Esophagus (tissue), 2 donors: Measurements from ENCODE around the gene PMAIP1. TPM values are rescaled to one million over a fixed set of nuclear protein-coding genes. Genes with fewer than 3 reads are reported as not detected.

Experiments
- H3K27ac ChIP-seq, 2 donors: one replicate each; pipeline ENCODE4 v1.5.1; 2013; ENCODE audit warnings: low read depth in 2 of 2, mild to moderate bottlenecking in 2 of 2, inconsistent platforms in 1 of 2, low read length in 1 of 2, moderate library complexity in 1 of 2
- H3K27me3 ChIP-seq, 2 donors: one replicate each; pipeline ENCODE4 v1.6.1; 2013; ENCODE audit warnings: low read length in 2 of 2, control low read depth in 1 of 2, mild to moderate bottlenecking in 1 of 2; ENCODE audit not compliant: insufficient read depth in 2 of 2, control insufficient read depth in 1 of 2
- H3K36me3 ChIP-seq, 2 donors: one replicate each; pipeline ENCODE4 v1.6.1; 2013; ENCODE audit warnings: low read length in 1 of 2; ENCODE audit not compliant: control insufficient read depth in 2 of 2, insufficient read depth in 2 of 2
- H3K4me1 ChIP-seq, 2 donors: one replicate each; pipeline ENCODE4 v1.6.1; 2013; ENCODE audit warnings: low read length in 1 of 2; ENCODE audit not compliant: control insufficient read depth in 2 of 2, insufficient read depth in 2 of 2
- H3K4me3 ChIP-seq, 2 donors: one replicate each; pipeline ENCODE4 v1.5.1; 2013; ENCODE audit warnings: low read length in 2 of 2, mild to moderate bottlenecking in 2 of 2, low read depth in 1 of 2, moderate library complexity in 1 of 2
- H3K9me3 ChIP-seq, 2 donors: one replicate each; pipeline ENCODE4 v1.6.1; 2013; ENCODE audit warnings: mild to moderate bottlenecking in 2 of 2, low read depth in 1 of 2, low read length in 1 of 2, moderate library complexity in 1 of 2; ENCODE audit not compliant: control insufficient read depth in 2 of 2, insufficient read depth in 1 of 2
- WGBS, 2 donors: extraction: QIAGEN DNeasy Blood & Tissue Kit; methylation state at CpG; one replicate each; pipeline ENCODE4 v1.1.7; 2013; 5-methylcytosine and 5-hydroxymethylcytosine counted together
- polyA plus RNA-seq, 2 donors: library from polyadenylated mRNA; stranded (reverse); fragments of 200-250 nt; gene quantifications; one replicate each; pipeline ENCODE4 v1.2.3, GENCODE V29; 2013
- donor health status: healthy with polysubstance abuse.
- donor health status: Bipolar disorder and iron deficiency.

PMAIP1 gene
- polyA plus RNA-seq, 2 donors = 7.4 to 14.4 TPM

DNA sequence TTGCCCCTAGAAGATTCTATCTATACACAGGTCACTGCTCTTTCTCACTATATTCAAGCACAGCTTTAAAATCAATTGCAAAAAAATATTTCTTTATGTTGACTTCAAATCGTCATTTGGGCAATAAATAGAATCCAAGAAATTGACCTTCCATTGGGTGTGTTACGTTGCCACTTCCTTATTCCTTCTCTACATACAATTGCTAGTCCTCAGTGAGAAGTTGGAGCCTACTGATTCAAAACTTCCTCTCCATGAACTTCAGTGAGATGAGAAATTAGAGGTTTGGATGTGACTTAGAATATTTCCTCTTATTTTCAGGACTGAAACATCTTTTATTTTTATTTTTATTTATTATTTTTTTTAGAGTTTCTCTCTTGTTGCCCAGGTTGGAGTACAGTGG, 40.3 kb downstream of the PMAIP1 start:
- Histone ChIP-seq H3K27me3 (no peaks in the 10 kb centered on the region), H3K9me3 (no peaks in the 10 kb centered on the region), H3K4me3 (no peak overlapping the region), H3K36me3 (no peaks in the 10 kb centered on the region), H3K4me1 (no peaks in the 10 kb centered on the region), H3K27ac (no peak overlapping the region)
- 68 to 84% methylated on average over 2 of the region's 2 CpGs for WGBS, 2 donors

DNA sequence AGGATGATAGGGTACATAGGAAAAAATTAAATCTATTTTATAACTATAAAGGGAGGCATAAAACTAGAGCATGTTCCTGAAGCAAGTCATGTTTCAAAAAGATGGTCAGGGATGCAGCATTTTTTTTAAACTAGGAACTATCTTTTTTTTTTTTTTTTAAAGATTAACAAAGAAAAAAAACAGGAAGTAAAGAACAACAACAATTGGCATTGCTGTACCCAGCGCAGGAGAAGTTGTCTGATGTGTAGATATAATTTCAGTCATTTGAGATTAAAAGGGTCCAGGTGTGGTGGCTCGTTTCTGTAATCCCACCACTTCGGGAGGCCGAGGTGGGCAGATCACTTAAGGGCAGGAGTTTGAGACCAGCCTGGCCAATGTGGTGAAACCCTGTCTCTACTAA, 41.5 kb downstream of the PMAIP1 start:
- 78 to 85% methylated on average over 4 of the region's 4 CpGs for WGBS, 2 donors
- no peak overlapping the region for H3K4me3 ChIP-seq
- H3K4me1 ChIP-seq = no peaks in the 10 kb centered on the region
- H3K36me3 ChIP-seq = no peaks in the 10 kb centered on the region
- no peaks in the 10 kb centered on the region for H3K9me3 ChIP-seq
- H3K27me3 ChIP-seq = no peaks in the 10 kb centered on the region
- H3K27ac ChIP-seq = no peak overlapping the region

DNA sequence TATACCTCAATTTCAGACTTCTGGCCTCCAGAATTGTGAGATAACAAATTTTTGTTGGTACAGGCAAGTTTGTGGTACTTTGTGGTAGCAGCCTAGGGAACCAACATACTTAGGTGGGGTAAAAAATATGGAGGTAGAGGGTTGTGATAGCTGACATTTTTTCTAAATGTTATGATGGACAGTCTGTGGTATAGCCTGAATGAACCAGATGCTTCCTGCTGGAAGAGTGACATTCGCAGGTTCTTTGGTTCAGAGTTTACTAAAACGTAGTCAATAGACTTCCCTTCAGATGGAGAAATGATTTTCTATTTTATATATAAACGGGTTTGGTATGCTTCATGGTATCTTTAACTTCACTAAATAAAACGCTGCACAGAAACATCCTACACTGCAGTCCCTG, 42.8 kb downstream of the PMAIP1 start:
- H3K27me3 ChIP-seq = no peaks in the 10 kb centered on the region
- no peak overlapping the region for H3K27ac ChIP-seq
- no peaks in the 10 kb centered on the region for H3K4me1 ChIP-seq
- H3K4me3 ChIP-seq = no peak overlapping the region
- H3K9me3 ChIP-seq = no peaks in the 10 kb centered on the region
- no peaks in the 10 kb centered on the region for H3K36me3 ChIP-seq
- 74 to 84% methylated on average over 4 of the region's 4 CpGs for WGBS, 2 donors

DNA sequence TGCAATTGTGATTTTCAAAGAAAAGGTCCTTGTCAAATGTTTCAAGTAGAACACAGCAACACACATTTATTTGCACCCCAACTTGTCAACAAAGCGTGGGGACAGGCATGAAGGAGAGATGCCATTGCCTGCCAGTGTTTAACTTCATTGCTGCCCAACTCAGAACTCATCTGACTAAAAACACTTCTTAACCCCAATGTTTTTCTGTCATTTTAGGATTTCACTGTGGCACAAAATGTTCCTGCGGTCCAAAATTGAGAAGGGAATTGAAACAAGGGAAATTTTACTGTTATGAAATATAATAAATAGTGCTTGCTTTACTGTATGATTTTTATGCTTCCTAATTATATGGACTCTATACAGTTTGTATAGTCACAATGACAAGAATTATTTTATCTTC, 45.7 kb downstream of the PMAIP1 start:
- WGBS, 2 donors = 88 to 91% methylated on average over 2 of the region's 2 CpGs
- Histone ChIP-seq H3K27me3 (no peaks in the 10 kb centered on the region), H3K9me3 (no peaks in the 10 kb centered on the region), H3K27ac (no peak overlapping the region), H3K4me3 (no peak overlapping the region), H3K4me1 (no peaks in the 10 kb centered on the region), H3K36me3 (no peaks in the 10 kb centered on the region)

DNA sequence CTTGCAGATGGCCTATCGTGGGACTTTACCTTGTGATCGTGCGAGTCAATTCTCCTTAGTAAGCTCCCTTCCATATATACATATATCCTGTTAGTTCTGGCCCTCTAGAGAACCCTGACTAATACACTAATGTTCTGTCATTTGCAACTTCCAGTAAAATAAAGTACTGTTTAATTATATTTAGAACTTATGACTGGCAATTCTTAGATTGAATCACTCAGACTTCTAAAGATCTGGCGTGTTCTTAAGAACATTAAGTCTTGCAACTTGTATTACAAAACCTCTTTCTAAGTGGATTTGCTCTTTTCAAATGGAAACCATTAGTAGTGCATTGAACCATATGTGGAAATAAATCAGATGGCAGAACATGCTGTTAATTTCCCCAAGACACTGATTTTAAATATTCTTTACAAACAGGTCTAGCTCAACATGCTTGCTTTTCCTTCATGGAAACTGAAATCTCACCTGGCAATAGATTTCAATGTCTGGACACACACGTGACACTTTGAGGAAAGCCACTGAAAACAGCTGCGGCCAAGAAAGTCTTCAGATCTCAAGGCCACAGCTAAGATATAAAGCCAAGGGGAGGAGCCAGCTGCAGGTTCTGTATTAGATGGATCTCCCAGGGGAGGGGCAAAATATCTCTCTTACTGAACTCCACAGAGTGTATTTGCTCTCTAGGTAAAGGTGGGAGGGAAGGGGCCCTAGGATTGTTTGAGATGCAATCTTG, 50.6 kb downstream of the PMAIP1 start:
- no peaks in the 10 kb centered on the region for H3K4me1 ChIP-seq

DNA sequence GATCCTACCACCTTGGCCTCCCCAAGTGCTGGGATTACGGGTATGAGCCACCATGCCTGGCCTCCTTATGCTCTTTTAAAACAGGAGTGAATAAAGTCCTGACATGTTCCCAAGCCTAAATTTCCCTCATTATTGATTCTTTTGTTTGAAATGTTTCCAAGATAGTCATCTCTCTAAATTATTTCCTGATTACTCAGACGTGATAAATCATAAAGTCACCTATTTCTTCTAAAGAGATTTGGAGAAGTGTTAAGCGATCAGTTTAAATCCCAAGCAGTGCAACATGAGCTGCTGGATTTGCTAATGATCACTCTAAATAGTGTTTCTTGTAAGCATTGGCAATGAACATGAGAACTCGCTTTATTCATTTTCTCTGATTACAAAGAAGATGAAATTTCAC, 51.8 kb downstream of the PMAIP1 start:
- Histone ChIP-seq H3K9me3 (no peaks in the 10 kb centered on the region), H3K27me3 (no peaks in the 10 kb centered on the region), H3K4me1 (no peaks in the 10 kb centered on the region), H3K36me3 (no peaks in the 10 kb centered on the region), H3K4me3 (no peak overlapping the region), H3K27ac (peak overlapping the region in 1 of 2 donors; percentile 8)
- 55 to 59% methylated on average over 4 of the region's 4 CpGs for WGBS, 2 donors

More for the DNA sequence above, 50.6 kb downstream of the PMAIP1 start:
- no peak overlapping the region for H3K4me3 ChIP-seq
- H3K27me3 ChIP-seq = no peaks in the 10 kb centered on the region
- H3K36me3 ChIP-seq = no peaks in the 10 kb centered on the region
- peak overlapping the region in 1 of 2 donors; percentile 7 for H3K27ac ChIP-seq
- no peaks in the 10 kb centered on the region for H3K9me3 ChIP-seq
- 52 to 61% methylated on average over 6 of the region's 6 CpGs for WGBS, 2 donors

DNA sequence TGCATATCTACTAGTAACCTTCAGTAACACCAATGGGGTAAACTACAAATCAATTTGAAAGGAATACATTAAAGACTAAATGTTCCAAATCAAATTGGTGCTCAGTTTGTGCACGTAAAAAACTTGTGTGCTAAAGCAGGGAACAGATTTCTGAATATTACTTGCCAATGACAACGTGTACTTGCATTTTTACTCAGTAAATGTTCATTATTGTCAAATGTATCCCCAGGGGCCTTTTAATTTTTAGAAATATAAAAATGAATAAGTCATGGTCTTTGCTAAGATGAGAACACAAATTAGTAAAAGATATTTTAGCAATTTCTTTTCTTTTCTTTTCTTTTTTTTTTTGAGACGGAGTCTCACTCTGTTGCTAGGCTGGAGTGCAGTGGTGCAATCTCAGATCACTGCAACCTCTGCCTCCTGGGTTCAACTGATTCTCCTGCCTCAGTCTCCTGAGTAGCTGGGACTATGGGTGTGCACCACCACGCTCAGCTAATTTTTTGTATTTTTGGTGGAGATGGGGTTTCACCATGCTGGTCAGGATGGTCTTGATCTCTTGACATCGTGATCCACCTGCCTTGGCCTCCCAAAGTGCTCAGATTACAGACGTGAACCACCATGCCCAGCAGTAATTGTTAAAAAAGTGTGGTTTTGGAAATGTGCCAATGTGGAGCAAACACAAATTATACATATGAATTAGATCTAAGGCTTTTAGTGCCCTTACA, 52.6 kb downstream of the PMAIP1 start:
- Histone ChIP-seq H3K27me3 (no peaks in the 10 kb centered on the region), H3K4me1 (no peaks in the 10 kb centered on the region), H3K4me3 (no peak overlapping the region), H3K9me3 (no peaks in the 10 kb centered on the region), H3K36me3 (no peaks in the 10 kb centered on the region), H3K27ac (peak overlapping the region in 1 of 2 donors; percentile 65)
- 60 to 70% methylated on average over 6 of the region's 6 CpGs for WGBS, 2 donors

Other genes with a start within 250 kb of the PMAIP1 start
- under 1 TPM; 0.18 to 0.34 TPM for gene CCBE1, start 202.6 kb upstream of the PMAIP1 start, polyA plus RNA-seq